Measurements from ENCODE around the gene SYNPR. TPM values are rescaled to one million over a fixed set of nuclear protein-coding genes. Genes with fewer than 3 reads are reported as not detected.

SYNPR gene
- total RNA-seq, 6 experiments from 2014 or later: not detected

DNA sequence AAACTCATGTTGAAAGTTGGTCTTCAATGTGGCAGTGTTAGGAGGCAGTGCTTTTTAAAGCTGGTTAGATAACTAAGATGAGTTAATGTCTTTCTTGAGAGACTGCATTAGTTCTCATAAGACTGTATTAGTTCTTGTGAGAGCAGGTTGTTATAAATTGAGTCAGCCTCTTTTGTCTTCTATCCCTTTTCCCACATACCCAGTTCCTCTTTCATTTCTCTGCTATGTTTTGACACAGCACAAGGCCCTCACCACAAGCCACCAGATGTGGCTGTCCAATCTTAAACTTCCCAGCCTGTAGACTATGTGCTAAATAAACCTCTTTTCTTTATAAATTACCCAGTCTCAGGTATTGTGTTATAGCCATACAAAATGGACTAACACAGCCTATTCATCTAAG is 279.8 kb downstream of the SYNPR start:
- TF ChIP-seq, protein P1, sequence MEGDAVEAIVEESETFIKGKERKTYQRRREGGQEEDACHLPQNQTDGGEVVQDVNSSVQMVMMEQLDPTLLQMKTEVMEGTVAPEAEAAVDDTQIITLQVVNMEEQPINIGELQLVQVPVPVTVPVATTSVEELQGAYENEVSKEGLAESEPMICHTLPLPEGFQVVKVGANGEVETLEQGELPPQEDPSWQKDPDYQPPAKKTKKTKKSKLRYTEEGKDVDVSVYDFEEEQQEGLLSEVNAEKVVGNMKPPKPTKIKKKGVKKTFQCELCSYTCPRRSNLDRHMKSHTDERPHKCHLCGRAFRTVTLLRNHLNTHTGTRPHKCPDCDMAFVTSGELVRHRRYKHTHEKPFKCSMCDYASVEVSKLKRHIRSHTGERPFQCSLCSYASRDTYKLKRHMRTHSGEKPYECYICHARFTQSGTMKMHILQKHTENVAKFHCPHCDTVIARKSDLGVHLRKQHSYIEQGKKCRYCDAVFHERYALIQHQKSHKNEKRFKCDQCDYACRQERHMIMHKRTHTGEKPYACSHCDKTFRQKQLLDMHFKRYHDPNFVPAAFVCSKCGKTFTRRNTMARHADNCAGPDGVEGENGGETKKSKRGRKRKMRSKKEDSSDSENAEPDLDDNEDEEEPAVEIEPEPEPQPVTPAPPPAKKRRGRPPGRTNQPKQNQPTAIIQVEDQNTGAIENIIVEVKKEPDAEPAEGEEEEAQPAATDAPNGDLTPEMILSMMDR (IDR thresholded peaks at IDR 0.05): no peak
- TF ChIP-seq POLR2A (IDR thresholded peaks at IDR 0.05): no peak
- DNase-seq: no peak

DNA sequence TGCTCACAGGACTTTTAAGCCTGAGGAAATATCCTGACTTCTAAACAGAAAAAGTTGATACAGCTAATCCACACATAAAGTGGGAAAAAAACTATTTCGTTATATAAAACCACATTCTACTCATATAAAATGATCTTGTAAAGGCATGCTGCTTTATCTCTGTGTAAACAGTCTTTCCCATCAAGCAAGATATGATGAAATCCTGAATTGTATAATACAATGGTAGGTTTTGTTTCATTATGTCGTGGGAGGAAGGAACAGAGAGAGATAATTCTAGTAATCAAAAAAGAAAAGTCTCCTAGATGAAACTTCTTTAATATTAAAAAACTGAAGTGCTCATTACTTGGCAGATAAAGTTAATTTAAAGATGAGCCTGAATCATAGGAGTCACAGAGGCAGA is 281.8 kb downstream of the SYNPR start:
- no peaks in the 10 kb centered on the region for H3K36me3 ChIP-seq
- intact Hi-C loops (cut with DNase I): no loop called here
- H3K4me1 ChIP-seq: no peaks in the 10 kb centered on the region
- H3K9me3 ChIP-seq: no peaks in the 10 kb centered on the region
- no peak overlapping the region for H3K4me3 ChIP-seq
- ATAC-seq: no peak
- 19% methylated on average over 2 of the region's 2 CpGs for WGBS (ENCODE audit: insufficient coverage, low coverage, low lambda C conversion rate, missing lambda C conversion rate)
- no peaks in the 10 kb centered on the region for H3K27me3 ChIP-seq
- DNase-seq: no peak
- TF ChIP-seq, protein P1 (IDR thresholded peaks at IDR 0.05): no peak
- no peak for TF ChIP-seq POLR2A (IDR thresholded peaks at IDR 0.05)
- H3K27ac ChIP-seq: no peak overlapping the region

More for the DNA sequence above, 279.8 kb downstream of the SYNPR start:
- intact Hi-C loops (cut with DNase I): no loop called here
- Histone ChIP-seq H3K4me3 (no peak overlapping the region), H3K36me3 (no peaks in the 10 kb centered on the region), H3K4me1 (no peaks in the 10 kb centered on the region), H3K27me3 (no peaks in the 10 kb centered on the region), H3K9me3 (no peaks in the 10 kb centered on the region), H3K27ac (no peak overlapping the region)
- ATAC-seq: no peak

DNA sequence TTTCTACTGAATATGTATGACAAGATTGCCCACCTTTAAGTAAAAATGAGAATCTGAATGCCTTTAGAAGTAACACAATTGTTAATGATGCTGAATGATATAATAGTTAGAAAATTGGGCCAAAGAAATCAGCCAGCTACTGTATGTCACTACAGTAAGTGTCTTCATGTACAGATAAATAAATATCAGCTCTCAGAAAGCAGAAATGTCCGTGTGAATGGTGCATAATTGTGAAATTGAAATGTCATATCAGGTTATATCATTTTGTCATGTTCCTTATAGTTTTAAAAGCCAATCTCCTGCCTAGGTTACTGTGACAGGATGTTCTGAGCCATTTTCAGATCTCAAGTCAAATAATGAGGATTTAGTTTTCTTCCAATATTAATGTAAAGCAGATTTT is 283.8 kb downstream of the SYNPR start:
- WGBS (ENCODE audit: insufficient coverage, low coverage, low lambda C conversion rate, missing lambda C conversion rate): 11% methylated on average over 1 of the region's 1 CpG
- ATAC-seq: no peak
- TF ChIP-seq, protein P1 (IDR thresholded peaks at IDR 0.05): no peak
- no peak for TF ChIP-seq POLR2A (IDR thresholded peaks at IDR 0.05)

DNA sequence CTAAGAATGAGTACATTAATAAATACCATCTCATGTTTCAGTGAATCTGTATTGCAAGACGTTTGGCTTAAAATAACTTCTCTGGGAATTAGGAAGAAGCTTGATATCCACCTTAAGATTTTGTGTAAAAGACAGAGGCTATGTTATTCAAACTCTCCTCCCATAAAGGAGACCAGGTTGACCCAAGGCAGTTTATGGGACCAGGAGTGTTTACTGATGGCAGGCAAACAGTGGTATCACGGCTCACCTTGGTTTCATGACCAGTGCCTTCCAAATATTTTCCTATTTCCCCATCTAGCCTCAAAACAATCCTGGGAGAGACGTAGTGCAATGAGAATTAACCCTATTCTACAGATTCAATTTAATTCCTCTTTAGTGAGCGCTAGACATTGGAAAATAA is 284.2 kb downstream of the SYNPR start:
- intact Hi-C loops (cut with DNase I): no loop called here
- ATAC-seq (no peak), DNase-seq (no peak)
- no peak overlapping the region for H3K27ac ChIP-seq
- H3K4me1 ChIP-seq: no peaks in the 10 kb centered on the region
- TF ChIP-seq POLR2A (IDR thresholded peaks at IDR 0.05): no peak
- TF ChIP-seq, protein P1 (IDR thresholded peaks at IDR 0.05): no peak
- 15% methylated on average over 4 of the region's 4 CpGs for WGBS (ENCODE audit: insufficient coverage, low coverage, low lambda C conversion rate, missing lambda C conversion rate)
- no peaks in the 10 kb centered on the region for H3K36me3 ChIP-seq
- no peak overlapping the region for H3K4me3 ChIP-seq
- no peaks in the 10 kb centered on the region for H3K9me3 ChIP-seq
- H3K27me3 ChIP-seq: no peaks in the 10 kb centered on the region

More for the DNA sequence above, 283.8 kb downstream of the SYNPR start:
- H3K36me3 ChIP-seq: no peaks in the 10 kb centered on the region
- no peaks in the 10 kb centered on the region for H3K27me3 ChIP-seq
- no peak overlapping the region for H3K27ac ChIP-seq
- intact Hi-C loops (cut with DNase I): no loop called here
- H3K9me3 ChIP-seq: no peaks in the 10 kb centered on the region
- no peaks in the 10 kb centered on the region for H3K4me1 ChIP-seq
- no peak for DNase-seq
- no peak overlapping the region for H3K4me3 ChIP-seq

DNA sequence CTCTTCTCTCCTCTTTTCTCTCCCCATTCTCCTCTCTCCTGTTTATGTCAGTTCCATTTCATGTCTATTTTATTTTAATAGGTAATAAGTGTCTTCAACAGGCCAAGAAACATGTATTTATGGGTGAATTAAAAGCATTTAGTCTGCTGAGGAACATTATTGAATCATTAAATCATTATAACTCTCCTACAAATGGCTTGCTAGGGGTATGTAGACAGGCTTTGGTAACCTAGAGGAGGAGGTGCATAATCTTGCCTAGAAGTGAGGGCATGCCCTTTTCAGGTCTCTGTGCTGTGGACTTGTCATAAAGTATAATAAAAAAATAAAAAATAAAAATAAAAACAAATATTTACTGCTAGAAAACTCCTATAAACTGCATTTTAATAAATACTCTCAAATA is 285.5 kb downstream of the SYNPR start:
- no peak for ATAC-seq
- Histone ChIP-seq H3K4me3 (no peak overlapping the region), H3K27ac (no peak overlapping the region), H3K36me3 (no peaks in the 10 kb centered on the region), H3K4me1 (no peaks in the 10 kb centered on the region), H3K27me3 (no peaks in the 10 kb centered on the region), H3K9me3 (no peaks in the 10 kb centered on the region)
- intact Hi-C loops (cut with DNase I): no loop called here
- no peak for DNase-seq
- TF ChIP-seq, protein P1 (IDR thresholded peaks at IDR 0.05): no peak
- TF ChIP-seq POLR2A (IDR thresholded peaks at IDR 0.05): no peak

Data from right lobe of liver (tissue), 6 donors.